Breast epithelium (tissue), 3 donors: ENCODE data around the gene LURAP1L.
"Not testable (repeated sequence)": the region's sequence is repeated elsewhere in the genome, so short reads cannot be mapped to it uniquely, and the experiment has no call there.

Source experiments
- CTCF ChIP-seq, 3 donors: fragments of 450-650 bp; IDR thresholded peaks; one replicate each; pipeline ENCODE4 v1.5.1; 2016 to 2017; ENCODE audit warnings: antibody characterized with exemption in 3 of 3, mild to moderate bottlenecking in 3 of 3, moderate library complexity in 3 of 3
- POLR2A ChIP-seq: fragments of 450-650 bp; IDR thresholded peaks from one replicate; pipeline ENCODE4 v1.6.1; 2016; ENCODE audit warnings: antibody characterized with exemption, mild to moderate bottlenecking, moderate library complexity
- POLR2AphosphoS5 ChIP-seq, 3 donors: sonication (generic); formaldehyde crosslinking; IDR thresholded peaks; one replicate each; pipeline ENCODE4 v1.6.1; 2017; ENCODE audit warnings: antibody characterized with exemption in 3 of 3

- TF ChIP-seq POLR2A; CTCF (IDR thresholded peaks at IDR 0.05); POLR2AphosphoS5 (IDR thresholded peaks at IDR 0.05): not testable (repeated sequence)
Observed at GRCh38 chr9:12865380-12865779, 90.6 kb downstream of the LURAP1L start.
